T-helper 17 cell (primary cell): Measurements from ENCODE around the gene MLANA. TPM values are rescaled to one million over a fixed set of nuclear protein-coding genes. Genes with fewer than 3 reads are reported as not detected.

ENCODE experiments used
- total RNA-seq, 4 donors: library from RNA in 2 of 4; stranded (reverse) in 2 of 4; gene quantifications; one replicate each; pipeline ENCODE4 v1.2.3 and lab custom pipeline; 2022 to 2026

Gene MLANA
- total RNA-seq, 2 donors from 2014 or later, result not detected

Other genes starting within 250 kb of the MLANA start
- 10 to 100 TPM; 10.5 to 11.3 TPM for gene ERMP1, start 57.8 kb upstream of the MLANA start, total RNA-seq
- gene RANBP6, start 124.7 kb downstream of the MLANA start, total RNA-seq, result 10 to 100 TPM; 30.4 to 32.2 TPM